AG09319 (cell line): ENCODE results near the gene BMP10.

Source experiments
- DNase-seq: peaks from one replicate; pipeline ENCODE4 v3.0.0-alpha.2; 2010; ENCODE audit warnings: low read depth; ENCODE audit errors: extremely low read depth
- CTCF ChIP-seq: IDR thresholded peaks from 2 replicates; pipeline ENCODE4 v1.5.1; 2011; ENCODE audit warnings: low read depth, mild to moderate bottlenecking, inconsistent platforms, low read length, moderate library complexity

BMP10 gene

DNA sequence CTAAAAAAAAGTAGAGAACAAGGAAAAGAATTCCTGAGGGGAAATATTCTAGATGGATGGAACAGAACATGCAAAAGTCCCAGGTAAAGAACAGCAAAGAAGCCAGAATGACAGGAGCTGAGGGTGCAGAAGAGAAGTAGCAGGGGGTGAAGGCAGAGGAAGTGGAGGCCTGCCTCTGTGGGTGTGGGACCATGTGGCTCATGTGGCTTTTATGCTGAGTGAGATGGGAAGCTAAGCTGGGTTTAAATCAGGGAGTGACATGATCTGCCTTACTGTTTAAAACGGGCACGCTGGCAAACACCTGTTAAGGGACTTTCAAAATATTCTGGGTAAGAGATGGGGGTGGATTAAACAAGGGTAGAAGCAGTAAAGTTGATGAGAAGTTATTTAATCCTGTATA, 41.5 kb upstream of the BMP10 start:
- no peak for TF ChIP-seq CTCF
- DNase-seq, result no peak

DNA sequence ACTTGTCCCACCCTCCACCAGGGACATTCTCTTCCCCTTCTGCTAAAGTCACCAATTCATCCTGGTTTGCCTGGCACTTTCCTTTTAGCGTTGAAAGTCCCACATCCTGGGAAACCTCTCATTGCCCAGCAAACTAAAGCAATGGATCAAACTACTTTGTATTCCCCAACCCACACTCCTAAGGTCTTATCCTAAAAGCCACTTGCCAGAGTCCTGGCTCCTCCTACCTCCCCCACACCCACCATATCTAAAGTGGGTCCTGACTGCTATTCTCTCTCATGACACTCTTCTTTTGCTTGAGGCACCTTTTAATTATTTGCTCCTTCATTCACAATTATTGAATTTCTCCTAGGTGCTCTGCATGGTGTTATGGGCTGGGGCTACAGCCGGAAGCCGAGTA, 40.9 kb upstream of the BMP10 start:
- no peak for TF ChIP-seq CTCF
- DNase-seq, result no peak

GRCh38 chr2:68911709-68912108, 40.5 kb upstream of the BMP10 start:
- TF ChIP-seq CTCF, result no peak
- DNase-seq, result no peak

DNA sequence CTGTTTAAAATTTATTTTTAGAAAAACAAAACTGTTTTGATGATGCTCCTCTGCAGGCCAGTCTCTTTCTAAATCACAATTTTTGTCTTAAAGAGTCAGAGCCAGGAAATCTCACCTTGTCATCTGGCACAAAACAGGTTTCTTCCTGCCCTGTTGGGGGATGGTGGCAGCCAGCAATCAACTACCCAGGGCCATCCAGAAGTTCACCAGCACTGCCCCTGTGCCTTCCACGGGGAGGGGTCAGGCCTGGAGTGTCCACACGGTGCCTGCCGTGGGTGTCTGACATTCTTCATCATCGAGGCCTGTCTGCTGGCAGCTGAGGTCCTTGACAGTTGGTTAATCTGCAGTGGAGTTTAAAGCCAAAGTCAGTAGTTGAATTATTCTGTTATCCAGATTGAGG, 40.0 kb upstream of the BMP10 start:
- no peak for DNase-seq
- TF ChIP-seq CTCF, result no peak

DNA sequence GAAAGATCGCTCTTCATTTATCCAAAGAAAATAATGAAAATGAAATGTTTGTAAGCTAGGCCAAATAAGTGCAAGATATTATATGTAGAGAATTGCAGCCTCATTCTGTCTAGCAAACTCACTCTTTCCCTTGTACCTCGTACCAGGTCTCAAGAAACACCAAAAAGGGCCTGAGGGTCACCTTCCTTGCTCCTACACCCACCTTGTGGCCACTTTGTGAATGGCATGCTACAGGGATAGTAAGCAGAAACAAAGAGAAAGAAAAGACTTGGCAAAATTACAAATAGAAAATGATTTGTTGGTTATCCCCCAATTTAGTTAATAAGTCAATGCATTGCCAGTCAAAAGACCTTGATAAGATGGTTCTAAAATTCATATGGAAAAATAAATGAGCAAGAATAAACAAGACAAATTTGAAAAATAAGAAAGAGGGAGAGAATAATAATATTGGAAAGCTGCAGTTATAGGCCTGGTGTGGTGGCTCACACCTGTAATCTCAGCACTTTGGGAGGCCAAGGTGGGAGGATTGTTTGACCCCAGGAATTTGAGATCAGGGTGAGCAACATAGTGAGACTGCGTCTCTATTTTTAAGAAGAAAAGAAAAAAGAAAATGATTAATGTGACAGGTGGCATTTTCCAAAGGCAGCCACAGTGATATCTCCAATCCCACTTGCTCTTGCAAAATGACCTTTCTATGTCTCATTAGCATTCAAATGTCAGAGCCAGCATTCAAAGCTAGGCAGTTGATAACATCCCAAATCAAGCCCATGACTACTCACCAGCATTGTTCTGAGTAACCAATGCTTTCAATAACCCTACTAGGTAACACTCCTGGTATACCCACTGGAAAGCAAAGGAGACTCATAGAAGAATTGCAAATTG, 38.8 kb upstream of the BMP10 start:
- peak; percentile 39 for DNase-seq
- TF ChIP-seq CTCF, result peak; percentile 94

GRCh38 chr2:68908392-68908970, 37.3 kb upstream of the BMP10 start:
- no peak for TF ChIP-seq CTCF
- peak; percentile 39 for DNase-seq

GRCh38 chr2:68907920-68908253, 36.7 kb upstream of the BMP10 start:
- TF ChIP-seq CTCF, result no peak
- no peak for DNase-seq
